Suprapubic skin (tissue), 3 donors: Measurements from ENCODE around the gene KCNJ4.

Experiments used
- POLR2A ChIP-seq, 2 donors: fragments of 450-650 bp; IDR thresholded peaks; one replicate each; pipeline ENCODE4 v1.6.1; 2017; ENCODE audit warnings: antibody characterized with exemption in 2 of 2, mild to moderate bottlenecking in 2 of 2, moderate library complexity in 2 of 2
- TF ChIP-seq, protein P1 (sequence below), 2 donors: fragments of 200-600 bp in 1 of 2; fragments of 450-650 bp in 1 of 2; sonication (generic) in 1 of 2; IDR thresholded peaks; one replicate each; pipeline ENCODE4 v1.5.1; 2016 to 2019; ENCODE audit warnings: antibody characterized with exemption in 2 of 2, mild to moderate bottlenecking in 1 of 2, moderate library complexity in 1 of 2

DNA sequence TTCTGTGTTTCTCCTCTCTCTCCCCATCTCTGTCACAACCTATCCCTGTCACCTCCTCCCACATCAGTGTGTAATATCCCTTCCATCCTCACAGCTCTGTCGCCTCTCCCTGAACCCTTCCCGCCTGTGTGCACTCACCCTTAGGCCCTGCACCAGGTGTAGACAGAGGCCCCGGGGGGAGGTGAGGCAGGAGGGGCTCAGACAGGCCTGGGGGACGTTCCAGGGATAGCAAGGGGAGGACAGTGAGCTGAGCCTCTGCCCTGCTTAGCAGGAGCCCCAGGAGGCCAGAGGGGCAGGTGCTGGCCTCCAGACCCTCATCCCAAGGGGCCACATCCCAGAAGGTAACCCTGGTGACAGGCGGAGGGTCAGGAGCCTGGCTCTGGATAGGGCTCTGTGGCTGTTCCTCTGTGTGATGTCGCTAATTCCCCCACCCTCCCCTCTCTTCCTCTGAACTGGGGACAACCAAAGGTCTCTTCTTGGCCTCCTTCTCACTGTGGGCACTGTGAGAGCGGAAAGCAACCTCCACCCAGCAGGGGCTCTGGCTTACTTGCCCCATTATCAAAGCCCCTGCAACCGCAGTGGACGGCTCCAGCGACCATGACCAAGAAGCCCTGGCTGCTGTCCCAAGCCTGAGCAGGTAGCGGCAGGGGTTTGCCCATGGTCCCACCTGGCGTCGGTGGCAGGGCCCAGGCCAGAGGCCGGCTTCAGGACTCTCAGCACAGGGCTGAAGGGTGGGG lies 35.7 kb downstream of the KCNJ4 start:
- TF ChIP-seq, protein P1, sequence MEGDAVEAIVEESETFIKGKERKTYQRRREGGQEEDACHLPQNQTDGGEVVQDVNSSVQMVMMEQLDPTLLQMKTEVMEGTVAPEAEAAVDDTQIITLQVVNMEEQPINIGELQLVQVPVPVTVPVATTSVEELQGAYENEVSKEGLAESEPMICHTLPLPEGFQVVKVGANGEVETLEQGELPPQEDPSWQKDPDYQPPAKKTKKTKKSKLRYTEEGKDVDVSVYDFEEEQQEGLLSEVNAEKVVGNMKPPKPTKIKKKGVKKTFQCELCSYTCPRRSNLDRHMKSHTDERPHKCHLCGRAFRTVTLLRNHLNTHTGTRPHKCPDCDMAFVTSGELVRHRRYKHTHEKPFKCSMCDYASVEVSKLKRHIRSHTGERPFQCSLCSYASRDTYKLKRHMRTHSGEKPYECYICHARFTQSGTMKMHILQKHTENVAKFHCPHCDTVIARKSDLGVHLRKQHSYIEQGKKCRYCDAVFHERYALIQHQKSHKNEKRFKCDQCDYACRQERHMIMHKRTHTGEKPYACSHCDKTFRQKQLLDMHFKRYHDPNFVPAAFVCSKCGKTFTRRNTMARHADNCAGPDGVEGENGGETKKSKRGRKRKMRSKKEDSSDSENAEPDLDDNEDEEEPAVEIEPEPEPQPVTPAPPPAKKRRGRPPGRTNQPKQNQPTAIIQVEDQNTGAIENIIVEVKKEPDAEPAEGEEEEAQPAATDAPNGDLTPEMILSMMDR (IDR thresholded peaks at IDR 0.05), result no peak
- no peak for TF ChIP-seq POLR2A (IDR thresholded peaks at IDR 0.05)
